ENCODE results near the gene GAPT.

- TF ChIP-seq BHLHE40 (IDR thresholded peaks at IDR 0.05; ENCODE audit: borderline replicate concordance) (no peak), ELF4 (IDR thresholded peaks at IDR 0.05) (no peak), FOXA1 (IDR thresholded peaks at IDR 0.05) (no peak), SUZ12 (IDR thresholded peaks at IDR 0.05) (no peak)
Measured at GRCh38 chr5:58544195-58544594, 53.0 kb downstream of the GAPT start.
